Large intestine (tissue), 3 donors: ENCODE data around the gene MOSMO. TPM values are rescaled to one million over a fixed set of nuclear protein-coding genes. Genes with fewer than 3 reads are reported as not detected.

Source experiments
- DNase-seq, 2 donors: peaks; one replicate each; pipeline versions ENCODE4 v3.0.0 to v3.0.0-alpha.2; 2013
- H3K27ac ChIP-seq: one replicate; pipeline ENCODE4 v1.5.1; 2013; ENCODE audit warnings: low read length
- H3K27me3 ChIP-seq: 2 replicates; pipeline ENCODE4 v1.6.1; 2013; ENCODE audit warnings: low read length; ENCODE audit not compliant: control insufficient read depth, insufficient read depth
- H3K36me3 ChIP-seq: 2 replicates; pipeline ENCODE4 v1.6.1; 2013; ENCODE audit warnings: low read length; ENCODE audit not compliant: control insufficient read depth, insufficient read depth
- H3K4me1 ChIP-seq: one replicate; pipeline ENCODE4 v1.6.1; 2013; ENCODE audit warnings: low read length; ENCODE audit not compliant: control insufficient read depth, insufficient read depth
- H3K4me3 ChIP-seq: one replicate; pipeline ENCODE4 v1.5.1; 2013; ENCODE audit warnings: low read length
- H3K9me3 ChIP-seq: one replicate; pipeline ENCODE4 v1.6.1; 2013; ENCODE audit warnings: mild to moderate bottlenecking, low read depth, low read length, moderate library complexity; ENCODE audit not compliant: control insufficient read depth
- WGBS: methylation state at CpG from one replicate; pipeline ENCODE4 v1.1.5; 2013; ENCODE audit warnings: low lambda C conversion rate; ENCODE audit not compliant: insufficient coverage; 5-methylcytosine and 5-hydroxymethylcytosine counted together
- polyA plus RNA-seq: library from polyadenylated mRNA; unstranded; fragments of 120-200 nt; gene quantifications from one replicate; pipeline ENCODE4 v1.2.1, GENCODE V29; 2013

The MOSMO gene
- polyA plus RNA-seq, 1 donor: 15.6 TPM

- peaks cover 2% of the 10 kb centered on the region for H3K36me3 ChIP-seq
- no peaks in the 10 kb centered on the region for H3K9me3 ChIP-seq
- no peak overlapping the region for H3K27ac ChIP-seq
- no peak overlapping the region for H3K4me3 ChIP-seq
- H3K27me3 ChIP-seq: no peaks in the 10 kb centered on the region
- no peaks in the 10 kb centered on the region for H3K4me1 ChIP-seq
- WGBS: no CpG with 5 or more reads among the region's 1 CpG
- DNase-seq: no peak
Observed at GRCh38 chr16:22086440-22086839, 78.5 kb downstream of the MOSMO start.

GRCh38 chr16:22088642-22089041, 80.7 kb downstream of the MOSMO start:
- Histone ChIP-seq H3K9me3 (no peaks in the 10 kb centered on the region), H3K36me3 (peaks cover 2% of the 10 kb centered on the region), H3K4me3 (no peak overlapping the region), H3K27me3 (no peaks in the 10 kb centered on the region), H3K4me1 (no peaks in the 10 kb centered on the region), H3K27ac (no peak overlapping the region)
- DNase-seq: no peak
- no CpG with 5 or more reads among the region's 1 CpG for WGBS

GRCh38 chr16:22089910-22090309, 82.0 kb downstream of the MOSMO start:
- 81% methylated on average over 4 of the region's 4 CpGs for WGBS
- Histone ChIP-seq H3K4me3 (no peak overlapping the region), H3K36me3 (peaks cover 2% of the 10 kb centered on the region), H3K27me3 (no peaks in the 10 kb centered on the region), H3K9me3 (no peaks in the 10 kb centered on the region), H3K4me1 (no peaks in the 10 kb centered on the region), H3K27ac (no peak overlapping the region)
- no peak for DNase-seq

DNA sequence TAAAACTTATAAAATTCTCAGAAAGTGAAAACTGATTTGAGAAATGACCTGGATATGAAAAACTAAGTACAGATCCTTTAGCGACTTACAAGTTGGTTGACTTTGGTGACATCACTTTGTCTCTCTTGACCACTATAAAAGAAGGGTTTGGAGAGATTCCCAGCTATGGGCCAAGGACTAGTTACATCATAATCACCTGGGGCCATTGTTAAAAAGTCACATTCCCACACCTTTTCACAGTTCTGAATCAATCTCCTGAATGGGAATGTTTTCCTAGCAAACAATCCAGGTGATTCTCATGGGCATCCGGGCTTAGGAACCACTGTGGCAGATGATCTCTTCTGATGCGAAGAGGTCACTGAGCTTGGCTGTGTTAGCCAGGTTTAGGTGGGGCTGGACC, 83.8 kb downstream of the MOSMO start:
- H3K4me1 ChIP-seq: no peaks in the 10 kb centered on the region
- no peak overlapping the region for H3K4me3 ChIP-seq
- H3K9me3 ChIP-seq: no peaks in the 10 kb centered on the region
- no peaks in the 10 kb centered on the region for H3K27me3 ChIP-seq
- WGBS: 80% methylated on average over 1 of the region's 3 CpGs
- no peak for DNase-seq
- H3K36me3 ChIP-seq: peaks cover under 1% of the 10 kb centered on the region
- H3K27ac ChIP-seq: no peak overlapping the region

- H3K27me3 ChIP-seq: no peaks in the 10 kb centered on the region
- H3K4me1 ChIP-seq: no peaks in the 10 kb centered on the region
- WGBS: no CpG with 5 or more reads among the region's 9 CpGs
- H3K36me3 ChIP-seq: no peaks in the 10 kb centered on the region
- no peaks in the 10 kb centered on the region for H3K9me3 ChIP-seq
- DNase-seq: peak; percentile 25 to 69
- H3K4me3 ChIP-seq: no peak within 1 kb of the TSS
- H3K27ac ChIP-seq: no peak within 1 kb of the TSS
Observed at GRCh38 chr16:22092143-22092933, 84.4 kb downstream of the MOSMO start, which contains the start of gene VWA3A. TSS of gene VWA3A (plus strand) at chr16:22092541. CDS start at chr16:22092638, 97 bp downstream.

GRCh38 chr16:22093331-22093730, 85.4 kb downstream of the MOSMO start:
- DNase-seq: no peak
- WGBS: no CpG with 5 or more reads among the region's 3 CpGs
- Histone ChIP-seq H3K4me1 (no peaks in the 10 kb centered on the region), H3K9me3 (no peaks in the 10 kb centered on the region), H3K36me3 (no peaks in the 10 kb centered on the region), H3K27me3 (no peaks in the 10 kb centered on the region), H3K4me3 (no peak overlapping the region), H3K27ac (no peak overlapping the region)

DNA sequence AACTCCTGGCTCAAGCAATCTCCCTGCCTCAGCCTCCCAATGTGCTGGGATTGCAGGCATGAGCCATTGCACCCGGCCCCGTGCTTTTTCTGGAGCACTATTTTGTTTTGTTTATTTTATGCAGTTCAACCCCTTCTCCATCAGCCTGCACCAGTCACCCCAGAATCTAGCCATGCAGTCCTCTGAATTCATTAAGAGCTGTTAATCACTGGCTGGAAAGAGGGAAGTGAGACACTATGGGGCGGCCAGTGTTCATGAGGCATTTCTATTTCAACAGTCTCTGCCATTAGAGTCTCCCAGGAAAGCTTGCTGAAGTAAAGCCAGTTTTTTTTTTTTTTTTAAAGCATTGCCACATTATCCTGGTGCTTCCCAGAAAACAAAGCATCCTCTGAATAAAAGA, 86.1 kb downstream of the MOSMO start:
- no CpG with 5 or more reads among the region's 3 CpGs for WGBS
- no peaks in the 10 kb centered on the region for H3K4me1 ChIP-seq
- H3K36me3 ChIP-seq: no peaks in the 10 kb centered on the region
- H3K27ac ChIP-seq: no peak overlapping the region
- DNase-seq: no peak
- no peaks in the 10 kb centered on the region for H3K27me3 ChIP-seq
- H3K9me3 ChIP-seq: no peaks in the 10 kb centered on the region
- no peak overlapping the region for H3K4me3 ChIP-seq

- WGBS: no CpG with 5 or more reads among the region's 8 CpGs
- no peaks in the 10 kb centered on the region for H3K27me3 ChIP-seq
- no peaks in the 10 kb centered on the region for H3K36me3 ChIP-seq
- H3K27ac ChIP-seq: no peak overlapping the region
- H3K4me1 ChIP-seq: no peaks in the 10 kb centered on the region
- H3K4me3 ChIP-seq: no peak overlapping the region
- no peaks in the 10 kb centered on the region for H3K9me3 ChIP-seq
- peak; percentile 22 to 44 for DNase-seq
Observed at GRCh38 chr16:22098405-22099255, 90.7 kb downstream of the MOSMO start.

DNA sequence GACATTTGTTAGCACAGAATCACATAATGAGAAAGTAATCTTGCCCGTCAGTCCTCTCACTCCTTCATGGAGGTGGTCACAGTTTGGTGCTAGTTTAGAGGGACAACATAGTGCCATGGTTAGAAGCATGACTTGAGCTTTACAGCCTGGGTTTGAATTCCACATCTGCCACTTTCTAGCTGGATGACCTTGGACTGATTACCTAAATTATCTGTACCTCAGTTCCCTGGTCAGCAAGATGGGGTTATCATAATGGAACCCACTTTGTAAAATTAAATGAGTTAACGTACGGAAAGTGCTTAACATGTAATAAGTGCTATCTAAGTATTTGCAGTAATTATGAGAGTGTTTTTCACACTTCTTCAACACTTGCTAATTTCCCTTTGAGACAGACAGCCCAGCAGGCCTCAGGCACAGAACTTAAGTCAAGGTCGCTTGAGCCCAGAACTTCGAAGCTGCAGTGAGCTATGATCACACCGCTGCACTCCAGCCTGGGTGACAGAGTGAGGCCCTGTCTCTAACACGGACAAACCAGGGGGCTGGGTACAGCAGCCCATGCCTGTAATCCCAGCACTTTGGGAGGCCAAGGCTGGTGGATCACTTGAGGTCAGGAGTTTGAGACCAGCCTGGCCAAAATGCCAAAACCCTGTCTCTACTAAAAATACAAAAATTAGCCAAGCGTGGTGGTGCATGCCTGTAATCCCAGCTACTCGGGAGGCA, 91.5 kb downstream of the MOSMO start:
- Histone ChIP-seq H3K9me3 (no peaks in the 10 kb centered on the region), H3K4me3 (no peak overlapping the region), H3K27ac (no peak overlapping the region), H3K4me1 (no peaks in the 10 kb centered on the region), H3K27me3 (no peaks in the 10 kb centered on the region), H3K36me3 (no peaks in the 10 kb centered on the region)
- WGBS: no CpG with 5 or more reads among the region's 9 CpGs
- DNase-seq: no peak

- no CpG with 5 or more reads among the region's 1 CpG for WGBS
- Histone ChIP-seq H3K4me1 (no peaks in the 10 kb centered on the region), H3K36me3 (no peaks in the 10 kb centered on the region), H3K27ac (no peak overlapping the region), H3K4me3 (no peak overlapping the region), H3K27me3 (peaks cover 7% of the 10 kb centered on the region), H3K9me3 (no peaks in the 10 kb centered on the region)
- DNase-seq: no peak
Observed at GRCh38 chr16:22103441-22103840, 95.5 kb downstream of the MOSMO start.
